ENCODE data around the gene INPP5J.

The INPP5J gene

DNA sequence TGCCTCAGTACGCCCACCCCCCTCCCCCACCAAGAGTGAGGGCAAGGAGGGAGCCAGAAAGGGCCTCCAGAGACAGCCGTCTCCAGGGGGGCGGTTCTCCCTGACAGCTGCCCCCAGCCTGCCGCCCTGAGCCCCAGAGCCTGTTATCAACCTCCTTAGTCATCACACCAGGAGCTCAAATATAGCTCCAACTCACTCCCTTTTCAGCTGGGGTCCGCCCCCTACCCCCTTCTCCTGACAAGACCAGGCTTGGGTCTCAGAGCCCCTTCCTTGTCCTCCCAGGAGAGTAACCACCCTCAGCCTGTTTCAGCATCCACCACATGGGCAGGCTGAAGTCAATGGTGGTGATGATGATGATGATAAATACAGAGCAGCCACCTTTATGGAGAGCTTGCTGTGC is 2.5 kb upstream of the INPP5J start:
- no peak for DNase-seq (ENCODE audit: extremely low spot score)
- POLR2A ChIA-PET = no interaction called here
- CTCF ChIA-PET = interaction anchor here (1.5 kb wide), 1 partner anchor 18 kb away, joined by 4 read pairs; no protein-coding TSS in a partner anchor
- TF ChIP-seq, protein P1, sequence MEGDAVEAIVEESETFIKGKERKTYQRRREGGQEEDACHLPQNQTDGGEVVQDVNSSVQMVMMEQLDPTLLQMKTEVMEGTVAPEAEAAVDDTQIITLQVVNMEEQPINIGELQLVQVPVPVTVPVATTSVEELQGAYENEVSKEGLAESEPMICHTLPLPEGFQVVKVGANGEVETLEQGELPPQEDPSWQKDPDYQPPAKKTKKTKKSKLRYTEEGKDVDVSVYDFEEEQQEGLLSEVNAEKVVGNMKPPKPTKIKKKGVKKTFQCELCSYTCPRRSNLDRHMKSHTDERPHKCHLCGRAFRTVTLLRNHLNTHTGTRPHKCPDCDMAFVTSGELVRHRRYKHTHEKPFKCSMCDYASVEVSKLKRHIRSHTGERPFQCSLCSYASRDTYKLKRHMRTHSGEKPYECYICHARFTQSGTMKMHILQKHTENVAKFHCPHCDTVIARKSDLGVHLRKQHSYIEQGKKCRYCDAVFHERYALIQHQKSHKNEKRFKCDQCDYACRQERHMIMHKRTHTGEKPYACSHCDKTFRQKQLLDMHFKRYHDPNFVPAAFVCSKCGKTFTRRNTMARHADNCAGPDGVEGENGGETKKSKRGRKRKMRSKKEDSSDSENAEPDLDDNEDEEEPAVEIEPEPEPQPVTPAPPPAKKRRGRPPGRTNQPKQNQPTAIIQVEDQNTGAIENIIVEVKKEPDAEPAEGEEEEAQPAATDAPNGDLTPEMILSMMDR (IDR thresholded peaks at IDR 0.05; ENCODE audit: control extremely low read depth, extremely low read depth, low read depth, missing control alignments) = no peak

DNA sequence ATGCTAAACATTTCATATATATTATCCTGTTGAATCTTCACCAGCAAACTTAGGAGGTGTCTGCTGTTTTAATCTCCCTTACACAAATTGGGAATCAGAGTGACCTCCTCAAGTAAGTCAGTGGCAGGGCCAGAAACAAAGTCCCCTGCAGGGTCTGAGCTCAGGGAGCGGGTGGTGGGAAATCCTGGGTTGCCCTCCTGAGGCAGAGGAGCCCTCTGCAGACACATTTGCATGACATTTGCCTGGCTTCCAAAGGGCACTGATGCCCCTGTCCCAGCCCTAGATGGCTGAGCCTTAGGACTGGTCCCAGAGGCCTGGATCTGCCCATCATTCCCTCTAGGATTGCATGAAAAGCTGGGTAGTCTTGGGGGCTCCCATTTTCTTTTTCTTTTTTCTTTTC is 2.1 kb upstream of the INPP5J start:
- ChIA-PET POLR2A (no interaction called here), CTCF (no interaction called here)
- TF ChIP-seq, protein P1 (IDR thresholded peaks at IDR 0.05; ENCODE audit: control extremely low read depth, extremely low read depth, low read depth, missing control alignments) = no peak
- DNase-seq (ENCODE audit: extremely low spot score) = no peak

DNA sequence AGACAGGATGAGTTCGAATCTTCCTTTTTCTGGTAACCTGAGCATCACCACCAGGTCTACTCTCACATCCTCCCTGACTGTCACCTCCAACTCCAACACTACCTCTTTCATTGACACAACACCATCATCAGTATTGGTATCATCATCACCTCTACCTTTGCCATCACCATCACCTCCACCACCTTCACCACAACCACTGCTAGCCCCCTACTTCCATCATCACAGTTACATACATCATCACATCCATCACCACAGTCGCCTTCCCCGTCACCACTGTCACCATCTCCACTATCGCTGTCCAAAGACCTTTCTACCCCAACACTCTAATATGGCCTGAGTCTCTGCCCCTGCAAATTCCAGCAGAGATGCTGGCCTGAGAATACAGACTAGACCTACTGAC is 1.4 kb upstream of the INPP5J start:
- no peak for DNase-seq (ENCODE audit: extremely low spot score)
- POLR2A ChIA-PET = no interaction called here
- TF ChIP-seq, protein P1 (IDR thresholded peaks at IDR 0.05; ENCODE audit: control extremely low read depth, extremely low read depth, low read depth, missing control alignments) = no peak
- CTCF ChIA-PET = no interaction called here

DNA sequence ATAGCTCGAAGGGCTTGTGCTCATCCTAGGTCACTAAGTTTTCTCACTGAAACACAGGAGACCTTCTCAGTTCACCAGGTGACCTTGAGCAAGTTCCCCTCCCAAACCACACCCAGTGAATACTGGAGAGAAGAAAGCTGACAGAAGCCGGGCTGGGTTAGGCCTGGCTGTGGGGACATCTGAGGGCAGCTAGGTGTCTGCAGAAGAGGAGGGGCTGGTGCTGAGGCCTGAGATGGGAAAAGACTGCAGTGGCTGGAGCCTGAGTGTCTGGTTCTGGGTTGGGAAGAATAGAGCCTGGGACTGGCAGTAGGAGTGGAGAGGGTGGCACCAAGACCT is 602 bp upstream of the INPP5J start:
- TF ChIP-seq, protein P1 (IDR thresholded peaks at IDR 0.05; ENCODE audit: control extremely low read depth, extremely low read depth, low read depth, missing control alignments) = no peak
- POLR2A ChIA-PET = no interaction called here
- DNase-seq (ENCODE audit: extremely low spot score) = no peak
- CTCF ChIA-PET = interaction anchor here (0.7 to 0.9 kb wide), 2 partner anchors 37 to 202 kb away, joined by 3 read pairs; no protein-coding TSS in a partner anchor

DNA sequence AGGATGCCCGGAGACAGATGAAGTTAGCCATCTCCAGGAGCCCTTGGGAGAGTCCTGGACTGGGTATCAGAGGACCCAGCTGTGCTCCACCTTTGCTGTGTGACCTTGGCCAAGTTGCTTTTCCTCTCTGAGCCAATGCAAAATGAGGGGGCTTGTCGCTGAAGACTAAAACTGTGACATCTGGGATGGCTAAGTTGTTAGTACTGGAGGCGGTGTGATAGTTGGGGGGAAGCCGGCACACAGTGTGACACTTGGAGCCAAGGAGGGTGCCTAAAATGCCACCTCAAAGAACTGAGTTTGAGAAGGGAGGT is 481 bp downstream of the INPP5J start:
- ChIA-PET CTCF (no interaction called here), POLR2A (no interaction called here)
- TF ChIP-seq, protein P1 (IDR thresholded peaks at IDR 0.05; ENCODE audit: control extremely low read depth, extremely low read depth, low read depth, missing control alignments) = no peak

DNA sequence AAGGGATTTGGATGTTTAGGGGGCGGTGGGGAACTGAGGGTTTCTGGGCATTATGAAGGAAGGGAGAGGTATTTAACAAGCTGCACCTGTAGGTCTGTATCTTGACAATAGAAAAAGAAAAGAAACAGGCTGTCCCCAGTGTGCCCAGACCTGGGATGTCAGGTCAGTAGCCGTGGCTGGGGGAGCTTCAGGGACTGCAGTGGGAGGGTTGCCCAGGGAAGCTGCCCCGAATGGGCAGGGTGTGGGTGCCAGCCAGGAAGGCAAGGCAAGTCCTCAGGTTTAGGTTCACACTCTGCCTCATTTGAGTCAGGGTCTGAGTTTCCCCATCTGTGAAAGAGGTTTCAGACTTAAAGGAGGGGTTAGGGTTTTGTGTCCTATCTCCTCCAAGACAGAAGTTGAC is 1.5 kb downstream of the INPP5J start:
- POLR2A ChIA-PET = no interaction called here
- CTCF ChIA-PET = interaction anchor here (1.1 to 1.2 kb wide), 2 partner anchors 16 to 108 kb away, joined by 3 read pairs; no protein-coding TSS in a partner anchor

More for the DNA sequence above, 481 bp downstream of the INPP5J start:
- DNase-seq (ENCODE audit: extremely low spot score) = no peak

More for the DNA sequence above, 1.5 kb downstream of the INPP5J start:
- TF ChIP-seq, protein P1 (IDR thresholded peaks at IDR 0.05; ENCODE audit: control extremely low read depth, extremely low read depth, low read depth, missing control alignments) = no peak
- DNase-seq (ENCODE audit: extremely low spot score) = no peak

Data from GM10248 (cell line).